ENCODE measurements around the gene OPN4. TPM values are rescaled to one million over a fixed set of nuclear protein-coding genes. Genes with fewer than 3 reads are reported as not detected.

Gene OPN4
- total and polyA plus RNA-seq, 10 donors = not detected

- no peaks in the 10 kb centered on the region for H3K36me3 ChIP-seq
- H3K4me1 ChIP-seq = peaks cover 0 to 17% (median 0%) of the 10 kb centered on the region in 6 donors
- intact Hi-C loops (cut with DNase I; ENCODE audit: low total_unique reads) = no loop called here
- H3K9me3 ChIP-seq = no peaks in the 10 kb centered on the region
- no peak overlapping the region for H3K4me3 ChIP-seq
- H3K27ac ChIP-seq = no peak overlapping the region
- peak; percentile 27 for DNase-seq
- TF ChIP-seq POLR2A (IDR thresholded peaks at IDR 0.05) = no peak
- no peak for TF ChIP-seq CTCF (IDR thresholded peaks at IDR 0.05 in 8 of 11, conservative IDR thresholded peaks at IDR 0.05 in 3 of 11)
- TF ChIP-seq POLR2AphosphoS5 (IDR thresholded peaks at IDR 0.05) = no peak
- WGBS, 5 donors = 58 to 83% (median 73%) methylated on average over 11 to 13 of the region's 13 CpGs
- H3K27me3 ChIP-seq (replicated peaks in 1 of 7) = peaks cover 0 to 5% (median 0%) of the 10 kb centered on the region in 7 donors
These were observed 10.2 kb downstream of the OPN4 start for GRCh38 chr10:86664341-86665217.

- intact Hi-C loops (cut with DNase I; ENCODE audit: low total_unique reads) = no loop called here
- 77 to 91% (median 82%) methylated on average over 7 of the region's 7 CpGs for WGBS, 5 donors
- no peak overlapping the region for H3K4me3 ChIP-seq
- H3K36me3 ChIP-seq = no peaks in the 10 kb centered on the region
- no peak overlapping the region for H3K27ac ChIP-seq
- H3K27me3 ChIP-seq (replicated peaks in 1 of 7) = peaks cover 0 to 5% (median 0%) of the 10 kb centered on the region in 7 donors
- TF ChIP-seq POLR2A (IDR thresholded peaks at IDR 0.05) = no peak
- no peak for TF ChIP-seq CTCF (IDR thresholded peaks at IDR 0.05 in 8 of 11, conservative IDR thresholded peaks at IDR 0.05 in 3 of 11)
- no peak for TF ChIP-seq POLR2AphosphoS5 (IDR thresholded peaks at IDR 0.05)
- H3K4me1 ChIP-seq = peaks cover 0 to 17% (median 0%) of the 10 kb centered on the region in 6 donors
- H3K9me3 ChIP-seq = no peaks in the 10 kb centered on the region
- DNase-seq = no peak
These were observed 10.9 kb downstream of the OPN4 start for GRCh38 chr10:86665218-86665607.

- no peak overlapping the region for H3K4me3 ChIP-seq
- H3K27ac ChIP-seq = no peak overlapping the region
- peaks cover 0 to 10% (median 0%) of the 10 kb centered on the region in 7 donors for H3K27me3 ChIP-seq (replicated peaks in 1 of 7)
- no peak for DNase-seq
- no peaks in the 10 kb centered on the region for H3K36me3 ChIP-seq
- peaks cover 0 to 17% (median 0%) of the 10 kb centered on the region in 6 donors for H3K4me1 ChIP-seq
- no peaks in the 10 kb centered on the region for H3K9me3 ChIP-seq
- intact Hi-C loops (cut with DNase I; ENCODE audit: low total_unique reads) = no loop called here
- TF ChIP-seq POLR2AphosphoS5 (IDR thresholded peaks at IDR 0.05) (no peak), POLR2A (IDR thresholded peaks at IDR 0.05) (no peak), CTCF (IDR thresholded peaks at IDR 0.05 in 8 of 11, conservative IDR thresholded peaks at IDR 0.05 in 3 of 11) (no peak)
- WGBS, 5 donors = 78 to 90% (median 84%) methylated on average over 12 of the region's 12 CpGs
These were observed 11.5 kb downstream of the OPN4 start for GRCh38 chr10:86665868-86666267.

GRCh38 chr10:86666538-86666937, 12.2 kb downstream of the OPN4 start:
- Histone ChIP-seq H3K36me3 (no peaks in the 10 kb centered on the region), H3K27ac (no peak overlapping the region), H3K4me3 (no peak overlapping the region), H3K4me1 (peaks cover 0 to 12% (median 0%) of the 10 kb centered on the region in 6 donors), H3K27me3 (replicated peaks in 1 of 7) (peaks cover 0 to 17% (median 0%) of the 10 kb centered on the region in 7 donors), H3K9me3 (no peaks in the 10 kb centered on the region)
- WGBS, 5 donors = 83 to 100% (median 91%) methylated on average over 1 to 7 of the region's 7 CpGs
- no peak for TF ChIP-seq POLR2A (IDR thresholded peaks at IDR 0.05)
- no peak for TF ChIP-seq POLR2AphosphoS5 (IDR thresholded peaks at IDR 0.05)
- TF ChIP-seq CTCF (IDR thresholded peaks at IDR 0.05 in 8 of 11, conservative IDR thresholded peaks at IDR 0.05 in 3 of 11) = no peak
- DNase-seq = no peak
- intact Hi-C loops (cut with DNase I; ENCODE audit: low total_unique reads) = no loop called here
